ENCODE measurements around the gene PTPRZ1.

Gene PTPRZ1

DNA sequence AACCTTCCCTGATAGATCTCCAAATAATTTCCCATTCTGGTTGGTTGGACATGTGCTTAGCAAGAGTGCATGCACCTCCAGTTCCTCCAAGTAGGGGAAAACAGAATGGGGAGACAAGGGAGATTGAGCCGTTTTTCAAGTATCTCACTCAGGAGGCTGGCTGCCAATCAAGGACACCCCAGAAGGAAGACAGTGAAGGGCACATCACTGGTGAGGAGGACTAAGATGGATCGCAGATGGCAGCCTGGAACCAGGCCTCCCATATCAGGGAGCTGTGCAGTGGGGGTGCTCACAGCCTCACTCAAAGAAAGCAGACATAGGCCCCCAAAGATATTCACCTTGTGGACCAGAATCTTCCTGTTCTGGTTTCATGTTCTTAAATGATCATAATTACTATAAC, 31.2 kb downstream of the PTPRZ1 start:
- Histone ChIP-seq H3K4me3 (ENCODE audit: severe bottlenecking) (no peak overlapping the region), H3K27ac (ENCODE audit: poor library complexity, severe bottlenecking) (no peak overlapping the region), H3K4me1 (ENCODE audit: insufficient read depth, poor library complexity, severe bottlenecking) (no peaks in the 10 kb centered on the region), H3K27me3 (ENCODE audit: insufficient read depth, poor library complexity, severe bottlenecking) (no peaks in the 10 kb centered on the region), H3K9me3 (ENCODE audit: severe bottlenecking) (no peaks in the 10 kb centered on the region), H3K36me3 (ENCODE audit: low read depth) (peaks cover 3% of the 10 kb centered on the region; the same call in 1 of the 2 replicates)
- TF ChIP-seq, protein P1, sequence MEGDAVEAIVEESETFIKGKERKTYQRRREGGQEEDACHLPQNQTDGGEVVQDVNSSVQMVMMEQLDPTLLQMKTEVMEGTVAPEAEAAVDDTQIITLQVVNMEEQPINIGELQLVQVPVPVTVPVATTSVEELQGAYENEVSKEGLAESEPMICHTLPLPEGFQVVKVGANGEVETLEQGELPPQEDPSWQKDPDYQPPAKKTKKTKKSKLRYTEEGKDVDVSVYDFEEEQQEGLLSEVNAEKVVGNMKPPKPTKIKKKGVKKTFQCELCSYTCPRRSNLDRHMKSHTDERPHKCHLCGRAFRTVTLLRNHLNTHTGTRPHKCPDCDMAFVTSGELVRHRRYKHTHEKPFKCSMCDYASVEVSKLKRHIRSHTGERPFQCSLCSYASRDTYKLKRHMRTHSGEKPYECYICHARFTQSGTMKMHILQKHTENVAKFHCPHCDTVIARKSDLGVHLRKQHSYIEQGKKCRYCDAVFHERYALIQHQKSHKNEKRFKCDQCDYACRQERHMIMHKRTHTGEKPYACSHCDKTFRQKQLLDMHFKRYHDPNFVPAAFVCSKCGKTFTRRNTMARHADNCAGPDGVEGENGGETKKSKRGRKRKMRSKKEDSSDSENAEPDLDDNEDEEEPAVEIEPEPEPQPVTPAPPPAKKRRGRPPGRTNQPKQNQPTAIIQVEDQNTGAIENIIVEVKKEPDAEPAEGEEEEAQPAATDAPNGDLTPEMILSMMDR (IDR thresholded peaks at IDR 0.05; ENCODE audit: poor library complexity, severe bottlenecking): no peak
- ATAC-seq (ENCODE audit: low read depth) (no peak), DNase-seq (ENCODE audit: low spot score) (no peak)

DNA sequence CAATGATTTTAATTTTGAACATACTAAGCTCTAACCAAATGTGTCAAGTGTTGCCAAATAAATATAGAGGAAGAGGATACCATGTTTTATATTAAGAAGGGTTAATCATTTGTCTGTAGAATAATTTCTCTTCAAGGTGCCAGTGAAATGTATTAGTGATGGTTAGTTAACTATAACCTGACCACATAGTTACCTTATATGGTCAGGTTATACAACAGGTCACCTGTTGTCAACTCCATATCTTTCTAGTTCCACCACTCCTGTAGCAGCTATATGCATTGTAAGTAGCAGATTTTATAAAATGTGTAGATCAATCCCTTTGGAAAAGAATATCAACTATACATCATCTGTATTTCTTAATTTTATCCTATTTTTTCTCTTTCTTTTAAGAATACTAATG, 35.1 kb downstream of the PTPRZ1 start:
- DNase-seq (ENCODE audit: low spot score) (no peak), ATAC-seq (ENCODE audit: low read depth) (no peak)
- Histone ChIP-seq H3K4me1 (ENCODE audit: insufficient read depth, poor library complexity, severe bottlenecking) (no peaks in the 10 kb centered on the region), H3K27me3 (ENCODE audit: insufficient read depth, poor library complexity, severe bottlenecking) (no peaks in the 10 kb centered on the region), H3K36me3 (ENCODE audit: low read depth) (no peaks in the 10 kb centered on the region), H3K27ac (ENCODE audit: poor library complexity, severe bottlenecking) (no peak overlapping the region), H3K4me3 (ENCODE audit: severe bottlenecking) (no peak overlapping the region), H3K9me3 (ENCODE audit: severe bottlenecking) (no peaks in the 10 kb centered on the region)
- TF ChIP-seq, protein P1 (IDR thresholded peaks at IDR 0.05; ENCODE audit: poor library complexity, severe bottlenecking): no peak

DNA sequence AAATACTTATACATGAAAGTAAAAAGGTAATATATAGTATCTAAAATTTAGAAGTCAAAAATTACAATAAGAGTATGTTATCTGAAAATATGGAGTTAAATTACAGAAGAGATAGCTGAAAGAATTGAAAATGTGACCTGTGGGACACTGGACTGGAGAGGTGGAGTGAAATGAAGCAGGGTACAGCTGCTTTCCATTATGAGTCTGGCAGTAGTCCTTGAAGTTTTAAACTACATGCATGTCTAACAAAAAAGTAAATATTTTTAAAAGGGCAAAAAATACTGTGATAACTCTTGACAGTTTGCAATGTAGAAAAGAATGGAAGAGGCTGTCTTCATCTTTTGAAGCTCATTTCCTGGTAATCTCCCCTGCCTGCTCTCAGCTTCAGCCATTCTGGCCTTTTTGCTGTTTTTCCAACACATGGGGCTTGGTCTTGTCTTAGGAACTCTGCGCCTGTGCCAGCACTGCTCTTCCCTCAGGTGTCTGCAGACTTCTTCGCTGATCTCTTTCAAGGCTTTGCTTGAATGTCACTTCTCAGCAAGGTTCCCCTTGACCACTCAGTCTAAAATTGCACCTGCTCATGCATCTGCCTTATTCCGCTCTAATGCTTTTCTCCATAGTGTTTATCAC, 36.9 kb downstream of the PTPRZ1 start:
- TF ChIP-seq, protein P1 (IDR thresholded peaks at IDR 0.05; ENCODE audit: poor library complexity, severe bottlenecking): no peak
- Histone ChIP-seq H3K9me3 (ENCODE audit: severe bottlenecking) (no peaks in the 10 kb centered on the region), H3K27ac (ENCODE audit: poor library complexity, severe bottlenecking) (no peak overlapping the region), H3K27me3 (ENCODE audit: insufficient read depth, poor library complexity, severe bottlenecking) (no peaks in the 10 kb centered on the region), H3K4me1 (ENCODE audit: insufficient read depth, poor library complexity, severe bottlenecking) (no peaks in the 10 kb centered on the region), H3K4me3 (ENCODE audit: severe bottlenecking) (no peak overlapping the region), H3K36me3 (ENCODE audit: low read depth) (no peaks in the 10 kb centered on the region)
- DNase-seq (ENCODE audit: low spot score) (no peak), ATAC-seq (ENCODE audit: low read depth) (no peak)

DNA sequence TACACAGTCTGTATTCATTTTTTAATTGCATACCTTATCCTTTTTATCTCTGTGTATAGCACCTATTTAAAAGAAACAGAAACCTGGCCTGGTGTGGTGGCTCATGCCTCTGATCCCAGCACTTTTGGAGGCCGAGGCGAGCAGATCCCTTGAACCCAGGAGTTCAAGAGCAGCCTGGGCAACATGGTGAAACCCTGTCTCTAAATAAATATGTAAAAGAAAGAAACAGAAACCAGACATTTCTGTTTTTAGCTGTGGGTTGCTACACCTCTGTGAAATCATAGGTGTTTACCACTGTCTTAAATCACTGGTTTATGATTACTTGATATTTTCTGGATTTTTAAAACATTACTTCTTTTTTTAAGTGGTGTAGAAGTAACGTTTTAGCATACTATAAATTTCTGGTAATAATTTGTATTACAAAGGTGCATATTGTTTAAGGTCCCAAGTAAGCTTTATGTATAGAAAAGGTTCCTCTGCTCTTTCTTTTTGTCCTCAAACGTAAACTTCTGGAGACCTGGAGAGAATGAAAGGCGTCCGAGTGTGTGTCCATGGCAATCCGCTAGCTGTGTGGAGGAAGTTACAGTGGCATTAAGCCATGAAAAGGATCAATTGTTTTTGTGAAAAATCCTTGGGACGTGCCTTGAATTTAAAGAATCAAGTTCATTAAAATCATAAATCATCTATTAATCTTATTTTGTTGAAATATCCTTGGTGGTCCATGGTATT, 41.1 kb downstream of the PTPRZ1 start:
- ATAC-seq (ENCODE audit: low read depth) (no peak), DNase-seq (ENCODE audit: low spot score) (no peak)
- no peaks in the 10 kb centered on the region for H3K36me3 ChIP-seq (ENCODE audit: low read depth)
- H3K4me1 ChIP-seq (ENCODE audit: insufficient read depth, poor library complexity, severe bottlenecking): no peaks in the 10 kb centered on the region
- H3K27me3 ChIP-seq (ENCODE audit: insufficient read depth, poor library complexity, severe bottlenecking): no peaks in the 10 kb centered on the region
- H3K4me3 ChIP-seq (ENCODE audit: severe bottlenecking): no peak overlapping the region
- TF ChIP-seq, protein P1 (IDR thresholded peaks at IDR 0.05; ENCODE audit: poor library complexity, severe bottlenecking): no peak
- H3K27ac ChIP-seq (ENCODE audit: poor library complexity, severe bottlenecking): no peak overlapping the region
- no peaks in the 10 kb centered on the region for H3K9me3 ChIP-seq (ENCODE audit: severe bottlenecking)

Data from RWPE2 (cell line).